HepG2 (cell line): Measurements from ENCODE around the gene SNRNP48. TPM values are rescaled to one million over a fixed set of nuclear protein-coding genes. Genes with fewer than 3 reads are reported as not detected.
A peak's percentile ranks its signal among the peaks of the same experiment; 100 is the strongest.

Source experiments
- GATAD2A ChIP-seq: IDR thresholded peaks from 2 replicates; pipeline ENCODE4 v1.6.1; 2016
- KDM3A ChIP-seq: IDR thresholded peaks from 2 replicates; pipeline ENCODE4 v1.6.1; 2018; ENCODE audit warnings: low read depth, missing compliant biosample characterization
- KDM4B ChIP-seq: sonication (generic); formaldehyde crosslinking; IDR thresholded peaks from 2 replicates; pipeline ENCODE4 v1.4.0; 2020; ENCODE audit warnings: missing genetic modification reagents
- MED8 ChIP-seq: sonication (generic); formaldehyde crosslinking; IDR thresholded peaks from 2 replicates; pipeline ENCODE4 v1.8.1; 2023; ENCODE audit warnings: mild to moderate bottlenecking, missing genetic modification reagents; ENCODE audit not compliant: insufficient replicate concordance
- MXI1 ChIP-seq: IDR thresholded peaks from 3 replicates; pipeline ENCODE4 v1.6.1; 2012; ENCODE audit warnings: low read depth, low read length, inconsistent platforms, borderline replicate concordance
- NFKBIZ ChIP-seq: IDR thresholded peaks from 2 replicates; pipeline ENCODE4 v1.6.1; 2018; ENCODE audit warnings: missing genetic modification reagents, missing compliant biosample characterization
- PREB ChIP-seq: sonication (generic); formaldehyde crosslinking; IDR thresholded peaks from 2 replicates; pipeline ENCODE4 v1.4.0; 2020; ENCODE audit warnings: missing genetic modification reagents
- RBFOX2 ChIP-seq: fragments of 200-400 bp; formaldehyde crosslinking; IDR thresholded peaks from 2 replicates; pipeline ENCODE4 v1.6.1; 2017; ENCODE audit warnings: low read depth, mild to moderate bottlenecking, low read length
- SNAPC4 ChIP-seq: sonication (generic); formaldehyde crosslinking; IDR thresholded peaks from 2 replicates; pipeline ENCODE4 v1.4.0; 2020; ENCODE audit warnings: mild to moderate bottlenecking, missing genetic modification reagents
- SOX5 ChIP-seq: IDR thresholded peaks from 2 replicates; pipeline ENCODE4 v1.6.1; 2016; ENCODE audit warnings: borderline replicate concordance
- SOX6 ChIP-seq, 2 experiments: fragments of 450-650 bp in 1 of 2; sonication (generic) in 1 of 2; formaldehyde crosslinking in 1 of 2; IDR thresholded peaks; 2 replicates each; pipeline versions ENCODE4 v1.4.0 to v1.6.1; 2017 to 2020; ENCODE audit warnings: antibody characterized with exemption in 1 of 2, mild to moderate bottlenecking in 1 of 2, missing genetic modification reagents in 1 of 2
- TRAFD1 ChIP-seq: sonication (generic); formaldehyde crosslinking; IDR thresholded peaks from 2 replicates; pipeline ENCODE4 v1.5.1; 2020; ENCODE audit warnings: missing genetic modification reagents, mild to moderate bottlenecking, borderline replicate concordance
- ZNF24 ChIP-seq: fragments of 450-650 bp; IDR thresholded peaks from 2 replicates; pipeline ENCODE4 v1.6.1; 2017; ENCODE audit warnings: antibody characterized with exemption, mild to moderate bottlenecking
- ZNF350 ChIP-seq: sonication (generic); formaldehyde crosslinking; IDR thresholded peaks from 2 replicates; pipeline ENCODE4 v1.4.0; 2020; ENCODE audit warnings: mild to moderate bottlenecking, low read depth, missing genetic modification reagents, borderline replicate concordance
- ZNF652 ChIP-seq: IDR thresholded peaks from 2 replicates; pipeline ENCODE4 v1.6.1; 2016; ENCODE audit warnings: low read depth, borderline replicate concordance
- ZNF660 ChIP-seq: sonication (generic); formaldehyde crosslinking; IDR thresholded peaks from 2 replicates; pipeline ENCODE4 v1.5.1; 2020; ENCODE audit warnings: mild to moderate bottlenecking, low read depth, missing genetic modification reagents, borderline replicate concordance
- polyA plus RNA-seq, 8 experiments: library from polyadenylated mRNA; depleted of rRNA in 3 of 8; stranded (reverse) in 7 of 8; unstranded in 1 of 8; fragments of >200 nt; fragmentation: Illumina TruSeq in 4 of 8; extraction: Trizol in 4 of 8; gene quantifications; 2 replicates each; pipeline versions ENCODE4 v1.2.1 to v1.2.3, GENCODE V29; 2011 to 2016; ENCODE audit warnings: low read depth in 4 of 8, missing spikeins in 1 of 8, mixed read lengths in 1 of 8; ENCODE audit not compliant: insufficient read depth in 1 of 8
- total RNA-seq, 5 experiments: library from RNA; depleted of rRNA; stranded (reverse); fragments of >200 nt; fragmentation: Illumina TruSeq; extraction: Trizol; gene quantifications; 2 replicates each; pipeline ENCODE4 v1.2.3, GENCODE V29; 2016; ENCODE audit warnings: low read depth in 1 of 5
- TF ChIP-seq, protein P1 (sequence below): sonication (generic); formaldehyde crosslinking; IDR thresholded peaks from 2 replicates; pipeline ENCODE4 v1.4.0; 2020; ENCODE audit warnings: low read depth, missing genetic modification reagents

SNRNP48 gene
- total and polyA plus RNA-seq, 2 of the 13 experiments (the other 11 are each of a cell fraction or from before 2014, with no cell fraction given), result 17.5 to 47.5 TPM

GRCh38 chr6:7542874-7543624 is 46.9 kb upstream of the SNRNP48 start (continued):
- TF ChIP-seq ZNF652 (CRISPR knock-in tag), result no peak
- TF ChIP-seq PREB (CRISPR knock-in tag), result no peak
- no peak for TF ChIP-seq RBFOX2
- no peak for TF ChIP-seq ZNF350 (CRISPR knock-in tag)
- no peak for TF ChIP-seq ZNF660 (CRISPR knock-in tag)
- TF ChIP-seq MED8, result no peak
- TF ChIP-seq GATAD2A (CRISPR knock-in tag), result peak; percentile 72
- no peak for TF ChIP-seq SOX6 (IDR thresholded peaks at IDR 0.05)
- peak; percentile 81 for TF ChIP-seq SOX6 (CRISPR knock-in tag; IDR thresholded peaks at IDR 0.05)
- no peak for TF ChIP-seq NFKBIZ (CRISPR knock-in tag)
- no peak for TF ChIP-seq ZNF24
- TF ChIP-seq KDM3A (CRISPR knock-in tag), result no peak
- peak; percentile 68; the same call in 1 of the 2 replicates for TF ChIP-seq SOX5 (CRISPR knock-in tag)
- no peak for TF ChIP-seq SNAPC4
- TF ChIP-seq, protein P1, sequence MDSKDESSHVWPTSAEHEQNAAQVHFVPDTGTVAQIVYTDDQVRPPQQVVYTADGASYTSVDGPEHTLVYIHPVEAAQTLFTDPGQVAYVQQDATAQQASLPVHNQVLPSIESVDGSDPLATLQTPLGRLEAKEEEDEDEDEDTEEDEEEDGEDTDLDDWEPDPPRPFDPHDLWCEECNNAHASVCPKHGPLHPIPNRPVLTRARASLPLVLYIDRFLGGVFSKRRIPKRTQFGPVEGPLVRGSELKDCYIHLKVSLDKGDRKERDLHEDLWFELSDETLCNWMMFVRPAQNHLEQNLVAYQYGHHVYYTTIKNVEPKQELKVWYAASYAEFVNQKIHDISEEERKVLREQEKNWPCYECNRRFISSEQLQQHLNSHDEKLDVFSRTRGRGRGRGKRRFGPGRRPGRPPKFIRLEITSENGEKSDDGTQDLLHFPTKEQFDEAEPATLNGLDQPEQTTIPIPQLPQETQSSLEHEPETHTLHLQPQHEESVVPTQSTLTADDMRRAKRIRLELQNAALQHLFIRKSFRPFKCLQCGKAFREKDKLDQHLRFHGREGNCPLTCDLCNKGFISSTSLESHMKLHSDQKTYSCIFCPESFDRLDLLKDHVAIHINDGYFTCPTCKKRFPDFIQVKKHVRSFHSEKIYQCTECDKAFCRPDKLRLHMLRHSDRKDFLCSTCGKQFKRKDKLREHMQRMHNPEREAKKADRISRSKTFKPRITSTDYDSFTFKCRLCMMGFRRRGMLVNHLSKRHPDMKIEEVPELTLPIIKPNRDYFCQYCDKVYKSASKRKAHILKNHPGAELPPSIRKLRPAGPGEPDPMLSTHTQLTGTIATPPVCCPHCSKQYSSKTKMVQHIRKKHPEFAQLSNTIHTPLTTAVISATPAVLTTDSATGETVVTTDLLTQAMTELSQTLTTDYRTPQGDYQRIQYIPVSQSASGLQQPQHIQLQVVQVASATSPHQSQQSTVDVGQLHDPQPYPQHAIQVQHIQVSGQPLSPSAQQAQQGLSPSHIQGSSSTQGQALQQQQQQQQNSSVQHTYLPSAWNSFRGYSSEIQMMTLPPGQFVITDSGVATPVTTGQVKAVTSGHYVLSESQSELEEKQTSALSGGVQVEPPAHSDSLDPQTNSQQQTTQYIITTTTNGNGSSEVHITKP, result 0 out of 2 replicates have a peak, but pooled peaks have one; percentile 62
- peak; percentile 71; the same call in 1 of the 3 replicates for TF ChIP-seq MXI1
- TF ChIP-seq KDM4B (CRISPR knock-in tag), result no peak; the same call in 1 of the 2 replicates
- no peak for TF ChIP-seq TRAFD1
